ENCODE results near the gene IL1RAPL1.

Gene IL1RAPL1

GRCh38 chrX:29138003-29138402 lies 550.8 kb downstream of the IL1RAPL1 start:
- DNase-seq, result no peak

GRCh38 chrX:29143356-29143755 lies 556.1 kb downstream of the IL1RAPL1 start:
- DNase-seq, result no peak

- DNase-seq, result no peak
Observed at GRCh38 chrX:29143756-29144155, 556.5 kb downstream of the IL1RAPL1 start.

GRCh38 chrX:29145316-29145715 lies 558.1 kb downstream of the IL1RAPL1 start:
- DNase-seq, result no peak

- no peak for DNase-seq
Observed at GRCh38 chrX:29148511-29148910, 561.3 kb downstream of the IL1RAPL1 start.

GRCh38 chrX:29155286-29155685 lies 568.0 kb downstream of the IL1RAPL1 start:
- no peak for DNase-seq

- DNase-seq, result no peak
Observed at GRCh38 chrX:29172880-29173279, 585.6 kb downstream of the IL1RAPL1 start.

- DNase-seq, result no peak
Observed at GRCh38 chrX:29187264-29187663, 600.0 kb downstream of the IL1RAPL1 start.

GRCh38 chrX:29196501-29196900 lies 609.3 kb downstream of the IL1RAPL1 start:
- no peak for DNase-seq

- no peak for DNase-seq
Observed at GRCh38 chrX:29215251-29215650, 628.0 kb downstream of the IL1RAPL1 start.

- DNase-seq, result no peak
Observed at GRCh38 chrX:29225670-29226069, 638.4 kb downstream of the IL1RAPL1 start.

- DNase-seq, result no peak
Observed at GRCh38 chrX:29229802-29230201, 642.6 kb downstream of the IL1RAPL1 start.

- no peak for DNase-seq
Observed at GRCh38 chrX:29231800-29232199, 644.6 kb downstream of the IL1RAPL1 start.

GRCh38 chrX:29233592-29234183 lies 646.4 kb downstream of the IL1RAPL1 start:
- no peak for DNase-seq

- no peak for DNase-seq
Observed at GRCh38 chrX:29237972-29238371, 650.7 kb downstream of the IL1RAPL1 start.

- no peak for DNase-seq
Observed at GRCh38 chrX:29241809-29242208, 654.6 kb downstream of the IL1RAPL1 start.

GRCh38 chrX:29242856-29243255 lies 655.6 kb downstream of the IL1RAPL1 start:
- no peak for DNase-seq

- no peak for DNase-seq
Observed at GRCh38 chrX:29243942-29244341, 656.7 kb downstream of the IL1RAPL1 start.

GRCh38 chrX:29254515-29254914 lies 667.3 kb downstream of the IL1RAPL1 start:
- no peak for DNase-seq

- no peak for DNase-seq
Observed at GRCh38 chrX:29257521-29257920, 670.3 kb downstream of the IL1RAPL1 start.

- no peak for DNase-seq
Observed at GRCh38 chrX:29269390-29269789, 682.1 kb downstream of the IL1RAPL1 start.

GRCh38 chrX:29274517-29274916 lies 687.3 kb downstream of the IL1RAPL1 start:
- DNase-seq, result no peak

- no peak for DNase-seq
Observed at GRCh38 chrX:29275928-29276327, 688.7 kb downstream of the IL1RAPL1 start.

GRCh38 chrX:29281078-29281742 lies 694.0 kb downstream of the IL1RAPL1 start:
- no peak for DNase-seq

- no peak for DNase-seq
Observed at GRCh38 chrX:29285664-29286063, 698.4 kb downstream of the IL1RAPL1 start.
